Measurements from ENCODE around the gene BAD. TPM values are rescaled to one million over a fixed set of nuclear protein-coding genes. Genes with fewer than 3 reads are reported as not detected.

Gene BAD
- total and polyA plus RNA-seq, 10 donors, result 27.0 to 67.3 (median 40.4) TPM

DNA sequence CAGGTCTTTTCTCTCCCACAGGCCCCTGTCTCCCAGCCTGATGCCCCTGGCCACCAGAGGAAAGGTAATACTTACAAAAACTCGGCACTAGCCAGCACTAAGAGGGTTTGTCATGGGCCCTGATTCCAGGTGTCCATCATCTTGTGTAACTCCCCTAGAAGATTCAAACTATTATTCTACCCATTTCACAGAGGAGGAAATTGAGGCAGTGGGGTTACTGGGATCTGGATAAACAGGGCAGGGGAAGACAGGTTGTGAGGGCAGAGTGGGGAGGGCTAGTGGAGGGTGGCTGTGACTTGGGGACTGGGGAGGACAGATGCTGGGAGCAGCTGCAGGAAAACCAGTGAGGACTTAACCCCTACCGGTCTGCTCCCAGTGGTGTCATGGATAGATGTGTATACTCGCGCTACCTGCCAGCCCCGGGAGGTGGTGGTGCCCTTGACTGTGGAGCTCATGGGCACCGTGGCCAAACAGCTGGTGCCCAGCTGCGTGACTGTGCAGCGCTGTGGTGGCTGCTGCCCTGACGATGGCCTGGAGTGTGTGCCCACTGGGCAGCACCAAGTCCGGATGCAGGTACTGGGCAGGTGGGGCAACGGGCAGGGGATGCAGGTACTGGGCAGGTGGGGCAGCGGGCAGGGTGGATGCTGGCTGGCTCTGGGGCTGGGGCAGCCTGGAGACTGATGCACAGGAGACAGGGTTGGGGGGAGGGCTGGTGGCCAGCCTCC, 48.9 kb downstream of the BAD start:
- Histone ChIP-seq H3K27me3 (replicated peaks in 1 of 7) (no peaks in the 10 kb centered on the region), H3K4me1 (peaks cover 34 to 94% (median 76%) of the 10 kb centered on the region in 6 donors), H3K4me3 (peak overlapping the region; percentile 67 to 96 (median 78)), H3K36me3 (peaks cover 0 to 33% (median 18%) of the 10 kb centered on the region in 6 donors), H3K27ac (peak overlapping the region; percentile 72 to 93 (median 86)), H3K9me3 (no peaks in the 10 kb centered on the region)
- intact Hi-C loops (cut with DNase I; ENCODE audit: low total_unique reads), result no loop called here
- 85 to 92% (median 88%) methylated on average over 4 to 12 of the region's 12 CpGs for WGBS, 5 donors
- peak; percentile 81 for DNase-seq
- TF ChIP-seq POLR2AphosphoS5 (IDR thresholded peaks at IDR 0.05) (no peak), POLR2A (IDR thresholded peaks at IDR 0.05) (no peak)
- TF ChIP-seq, protein P1, sequence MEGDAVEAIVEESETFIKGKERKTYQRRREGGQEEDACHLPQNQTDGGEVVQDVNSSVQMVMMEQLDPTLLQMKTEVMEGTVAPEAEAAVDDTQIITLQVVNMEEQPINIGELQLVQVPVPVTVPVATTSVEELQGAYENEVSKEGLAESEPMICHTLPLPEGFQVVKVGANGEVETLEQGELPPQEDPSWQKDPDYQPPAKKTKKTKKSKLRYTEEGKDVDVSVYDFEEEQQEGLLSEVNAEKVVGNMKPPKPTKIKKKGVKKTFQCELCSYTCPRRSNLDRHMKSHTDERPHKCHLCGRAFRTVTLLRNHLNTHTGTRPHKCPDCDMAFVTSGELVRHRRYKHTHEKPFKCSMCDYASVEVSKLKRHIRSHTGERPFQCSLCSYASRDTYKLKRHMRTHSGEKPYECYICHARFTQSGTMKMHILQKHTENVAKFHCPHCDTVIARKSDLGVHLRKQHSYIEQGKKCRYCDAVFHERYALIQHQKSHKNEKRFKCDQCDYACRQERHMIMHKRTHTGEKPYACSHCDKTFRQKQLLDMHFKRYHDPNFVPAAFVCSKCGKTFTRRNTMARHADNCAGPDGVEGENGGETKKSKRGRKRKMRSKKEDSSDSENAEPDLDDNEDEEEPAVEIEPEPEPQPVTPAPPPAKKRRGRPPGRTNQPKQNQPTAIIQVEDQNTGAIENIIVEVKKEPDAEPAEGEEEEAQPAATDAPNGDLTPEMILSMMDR (IDR thresholded peaks at IDR 0.05 in 8 of 11, conservative IDR thresholded peaks at IDR 0.05 in 3 of 11), result no peak

DNA sequence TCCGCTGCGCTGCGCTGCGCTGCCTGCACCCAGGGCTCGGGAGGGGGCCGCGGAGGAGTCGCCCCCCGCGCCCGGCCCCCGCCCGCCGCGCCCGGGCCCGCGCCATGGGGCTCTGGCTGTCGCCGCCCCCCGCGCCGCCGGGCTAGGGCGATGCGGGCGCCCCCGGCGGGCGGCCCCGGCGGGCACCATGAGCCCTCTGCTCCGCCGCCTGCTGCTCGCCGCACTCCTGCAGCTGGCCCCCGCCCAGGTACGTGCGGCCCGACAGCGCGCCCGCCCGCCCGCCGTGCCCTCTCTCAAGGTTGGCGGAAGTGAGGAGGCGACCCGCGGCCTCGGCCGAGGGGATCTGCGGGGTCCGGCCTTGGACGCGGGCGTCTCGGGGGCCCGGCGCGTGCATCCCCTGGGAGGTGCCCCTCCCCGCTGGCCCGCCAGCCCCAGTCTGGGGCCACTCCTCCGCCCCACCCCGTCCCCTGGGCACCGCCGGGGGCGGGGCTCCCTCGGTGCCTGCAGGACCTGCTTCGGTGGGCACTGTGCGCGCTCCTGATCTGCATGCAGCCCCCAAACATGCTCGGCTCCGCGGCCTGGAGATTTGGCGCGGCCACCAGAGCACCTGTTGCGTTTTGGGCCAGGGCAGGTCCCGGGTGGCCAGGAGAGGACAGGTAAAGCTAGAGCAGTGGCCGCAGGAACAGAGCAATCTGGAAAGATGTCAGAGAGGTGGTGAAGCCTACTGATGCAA, 49.7 kb downstream of the BAD start:
- intact Hi-C loops (cut with DNase I; ENCODE audit: low total_unique reads), result no loop called here
- WGBS, 5 donors, result 1 to 4% (median 2%) methylated on average over 10 to 80 of the region's 80 CpGs
- Histone ChIP-seq H3K36me3 (peaks cover 0 to 33% (median 18%) of the 10 kb centered on the region in 6 donors), H3K27ac (peak overlapping the region; percentile 72 to 93 (median 86)), H3K4me3 (peak overlapping the region; percentile 67 to 96 (median 78)), H3K9me3 (no peaks in the 10 kb centered on the region), H3K27me3 (replicated peaks in 1 of 7) (no peaks in the 10 kb centered on the region), H3K4me1 (peaks cover 32 to 91% (median 71%) of the 10 kb centered on the region in 6 donors)
- DNase-seq, result peak; percentile 93
- peak; percentile 66 to 78 (median 75) for TF ChIP-seq POLR2AphosphoS5 (IDR thresholded peaks at IDR 0.05)
- peak in 1 of 3 donors; percentile 29 for TF ChIP-seq POLR2A (IDR thresholded peaks at IDR 0.05)
- TF ChIP-seq, protein P1 (IDR thresholded peaks at IDR 0.05 in 8 of 11, conservative IDR thresholded peaks at IDR 0.05 in 3 of 11), result peak in 3 of 11 experiments; percentile 9 to 21 (median 21)

DNA sequence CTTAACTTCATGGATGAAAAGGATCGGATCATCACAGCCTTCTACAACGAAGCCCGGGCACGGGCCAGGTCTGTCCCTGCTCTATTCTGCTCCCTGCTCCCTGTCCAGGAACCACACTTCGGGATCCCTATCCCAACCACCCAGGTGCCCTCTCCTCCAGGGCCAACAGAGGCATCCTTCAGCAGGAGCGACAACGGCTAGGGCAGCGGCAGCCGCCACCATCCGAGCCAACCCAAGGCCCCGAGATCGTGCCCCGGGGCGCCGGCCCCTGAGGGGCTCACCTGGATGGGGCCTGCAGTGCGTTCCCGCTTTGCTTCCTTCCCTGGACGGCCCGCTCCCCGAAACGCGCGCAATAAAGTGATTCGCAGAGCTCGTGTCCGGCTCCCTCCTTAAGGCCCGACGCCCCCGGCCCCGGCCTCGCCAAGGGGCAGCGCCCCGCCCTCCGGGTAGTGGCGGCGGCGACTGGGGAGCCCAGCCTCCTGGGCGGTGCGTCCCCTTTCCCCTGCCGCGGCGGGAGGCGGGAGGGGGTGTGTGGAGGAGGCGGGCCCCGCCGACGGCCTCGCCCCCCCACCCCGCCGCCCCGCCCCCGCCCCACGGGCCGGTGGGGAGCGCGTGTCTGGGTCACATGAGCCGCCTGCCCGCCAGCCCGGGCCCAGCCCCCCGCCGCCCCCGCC, 50.4 kb downstream of the BAD start, which contains the start of gene VEGFB:
VEGFB (plus strand) TSS at position 672 of the 674 bp plus-strand sequence. CDS start 250 bp downstream, outside the sequence.
- 7 to 19% (median 12%) methylated on average over 19 to 60 of the region's 62 CpGs for WGBS, 5 donors
- H3K27ac ChIP-seq, result peak within 1 kb of the TSS; percentile 72 to 93 (median 86)

More for the DNA sequence above, 50.4 kb downstream of the BAD start, which contains the start of gene VEGFB:
- H3K9me3 ChIP-seq, result no peaks in the 10 kb centered on the region
- peak within 1 kb of the TSS; percentile 67 to 96 (median 78) for H3K4me3 ChIP-seq
- peak; percentile 94 for DNase-seq
- H3K27me3 ChIP-seq (replicated peaks in 1 of 7), result no peaks in the 10 kb centered on the region
- TF ChIP-seq, protein P1 (IDR thresholded peaks at IDR 0.05 in 8 of 11, conservative IDR thresholded peaks at IDR 0.05 in 3 of 11), result no peak
- peak; percentile 81 to 86 (median 81) for TF ChIP-seq POLR2AphosphoS5 (IDR thresholded peaks at IDR 0.05)
- H3K36me3 ChIP-seq, result peaks cover 0 to 33% (median 18%) of the 10 kb centered on the region in 6 donors
- intact Hi-C loops (cut with DNase I; ENCODE audit: low total_unique reads), result no loop called here
- H3K4me1 ChIP-seq, result peaks cover 38 to 91% (median 74%) of the 10 kb centered on the region in 6 donors

Measured in spleen (tissue), 11 donors.